Stimulated activated naive B cell treated with anti-CD40 and anti-IgM and Interleukin-4, amounts not matched to agents 10 μg/mL and 1 μg/mL and 100 μg/mL, for 72 hours (primary cell): ENCODE data around the gene RIPPLY2.
"Not testable (repeated sequence)": the region's sequence is repeated elsewhere in the genome, so short reads cannot be mapped to it uniquely, and the experiment has no call there.

Experiments used
- ATAC-seq, 2 donors: fragments of 150-1000 bp; cut with Tn5 transposase; replicated peaks; 2 replicates each; pipeline ENCODE4 v1.10.0; 2021; ENCODE audit warnings: moderate library complexity in 1 of 2
- DNase-seq: peaks from one replicate; pipeline ENCODE4 v3.0.0; 2021
- H3K27ac Mint-ChIP-seq: one replicate; pipeline ENCODE4 v1.8.0; 2022; ENCODE audit warnings: mild to moderate bottlenecking, mixed read lengths
- H3K27me3 Mint-ChIP-seq, 2 donors: one replicate each; pipeline ENCODE4 v1.8.0; 2022; ENCODE audit warnings: mixed read lengths in 2 of 2
- H3K36me3 Mint-ChIP-seq, 2 donors: one replicate each; pipeline ENCODE4 v1.8.0; 2022; ENCODE audit warnings: mixed read lengths in 2 of 2, mild to moderate bottlenecking in 1 of 2
- H3K4me1 Mint-ChIP-seq, 2 donors: one replicate each; pipeline ENCODE4 v1.8.0; 2022; ENCODE audit warnings: mixed read lengths in 2 of 2, mild to moderate bottlenecking in 1 of 2
- H3K4me3 Mint-ChIP-seq, 2 donors: one replicate each; pipeline ENCODE4 v1.8.0; 2022; ENCODE audit warnings: mild to moderate bottlenecking in 2 of 2, mixed read lengths in 2 of 2, moderate library complexity in 1 of 2
- H3K9me3 Mint-ChIP-seq, 2 donors: one replicate each; pipeline ENCODE4 v1.8.0; 2022; ENCODE audit warnings: mixed read lengths in 2 of 2, mild to moderate bottlenecking in 1 of 2

The RIPPLY2 gene, protein sequence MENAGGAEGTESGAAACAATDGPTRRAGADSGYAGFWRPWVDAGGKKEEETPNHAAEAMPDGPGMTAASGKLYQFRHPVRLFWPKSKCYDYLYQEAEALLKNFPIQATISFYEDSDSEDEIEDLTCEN

DNA sequence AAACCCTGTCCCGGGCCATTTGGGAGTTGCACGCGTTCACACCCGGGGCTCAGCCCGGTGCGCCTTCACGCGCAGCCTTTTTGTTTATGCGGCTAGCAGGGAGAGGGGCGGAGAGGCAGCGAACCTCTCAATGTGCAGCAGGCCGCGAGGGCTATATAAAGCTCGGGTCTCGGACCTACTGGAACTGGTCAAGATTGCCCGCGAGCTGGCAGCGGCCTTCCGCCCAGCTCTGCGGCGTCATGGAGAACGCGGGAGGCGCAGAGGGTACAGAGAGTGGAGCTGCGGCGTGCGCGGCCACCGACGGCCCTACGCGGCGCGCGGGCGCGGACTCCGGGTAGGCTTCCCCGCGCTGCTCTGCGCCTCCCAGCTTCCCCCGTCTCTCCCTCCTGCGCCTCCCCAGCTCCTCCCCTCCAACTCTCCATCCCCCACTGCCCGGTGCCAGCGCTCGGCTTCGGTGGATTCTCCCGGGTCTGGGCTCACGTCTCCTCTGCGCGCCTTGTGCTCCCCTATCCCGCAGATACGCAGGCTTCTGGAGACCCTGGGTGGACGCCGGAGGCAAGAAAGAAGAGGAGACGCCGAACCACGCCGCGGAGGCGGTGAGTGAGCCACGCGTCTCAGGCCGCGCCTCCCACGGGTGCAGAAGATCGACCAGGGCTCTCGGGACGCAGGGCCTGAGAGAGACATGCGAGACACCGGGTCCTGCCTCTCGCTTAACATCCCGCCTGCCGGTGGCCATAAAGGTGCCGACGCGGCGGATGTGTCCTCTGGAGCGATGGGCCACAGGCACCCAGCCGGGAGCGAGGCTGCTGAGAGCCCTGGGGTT is at the start of gene RIPPLY2:
Gene RIPPLY2, plus strand, starts transcription at position 183 of the 823 bp plus-strand sequence. Its CDS starts 57 bp downstream, at position 240.
- Mint-ChIP-seq H3K4me3 (peak within 1 kb of the TSS; percentile 87 to 90), H3K36me3 (no peaks in the 10 kb centered on the region), H3K9me3 (no peaks in the 10 kb centered on the region), H3K4me1 (peaks cover 10 to 13% of the 10 kb centered on the region in 2 donors), H3K27ac (peak within 1 kb of the TSS; percentile 20), H3K27me3 (peaks cover 58 to 65% of the 10 kb centered on the region in 2 donors)
- DNase-seq (peak; percentile 8), ATAC-seq (peak; percentile 79 to 82)

DNA sequence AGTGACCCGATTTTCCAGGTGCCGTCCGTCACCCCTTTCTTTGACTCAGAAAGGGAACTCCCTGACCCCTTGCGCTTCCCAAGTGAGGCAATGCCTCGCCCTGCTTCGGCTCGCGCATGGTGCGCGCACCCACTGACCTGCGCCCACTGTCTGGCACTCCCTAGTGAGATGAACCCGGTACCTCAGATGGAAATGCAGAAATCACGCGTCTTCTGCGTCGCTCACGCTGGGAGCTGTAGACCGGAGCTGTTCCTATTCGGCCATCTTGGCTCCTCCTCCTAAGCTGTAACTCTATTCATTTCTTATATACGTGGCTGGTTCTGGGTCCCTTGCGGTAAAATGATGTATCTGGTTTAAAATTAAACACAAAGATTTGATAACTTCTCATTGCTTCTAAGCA is 49.7 kb upstream of the RIPPLY2 start:
- not testable (repeated sequence) for ATAC-seq, H3K9me3 Mint-ChIP-seq, DNase-seq, H3K36me3 Mint-ChIP-seq, H3K4me1 Mint-ChIP-seq, H3K27ac Mint-ChIP-seq, H3K27me3 Mint-ChIP-seq, H3K4me3 Mint-ChIP-seq

DNA sequence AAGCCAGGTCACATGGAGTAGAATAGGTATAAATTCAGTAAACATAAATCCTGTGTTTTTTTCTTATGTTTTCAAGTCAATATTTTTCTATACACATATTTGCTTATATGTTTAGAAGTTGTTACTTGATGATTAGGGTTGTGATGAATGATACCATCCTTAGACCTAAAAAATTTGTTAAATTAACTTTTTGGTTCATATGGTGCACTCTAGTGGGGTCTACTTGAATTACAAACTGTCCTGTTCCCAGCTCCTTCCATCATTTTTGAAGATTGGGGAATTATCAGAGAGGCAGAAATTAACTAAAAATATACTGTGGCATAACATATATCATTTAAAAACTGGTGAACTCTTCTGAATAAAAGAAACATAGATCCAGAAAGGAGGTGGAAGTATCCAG is 48.3 kb upstream of the RIPPLY2 start:
- Mint-ChIP-seq H3K36me3 (no peaks in the 10 kb centered on the region), H3K4me3 (no peak overlapping the region), H3K27me3 (peaks cover 0 to 5% of the 10 kb centered on the region in 2 donors), H3K27ac (no peak overlapping the region), H3K4me1 (no peaks in the 10 kb centered on the region), H3K9me3 (peaks cover 4% of the 10 kb centered on the region in 2 donors)
- ATAC-seq, result no peak
- DNase-seq, result no peak

DNA sequence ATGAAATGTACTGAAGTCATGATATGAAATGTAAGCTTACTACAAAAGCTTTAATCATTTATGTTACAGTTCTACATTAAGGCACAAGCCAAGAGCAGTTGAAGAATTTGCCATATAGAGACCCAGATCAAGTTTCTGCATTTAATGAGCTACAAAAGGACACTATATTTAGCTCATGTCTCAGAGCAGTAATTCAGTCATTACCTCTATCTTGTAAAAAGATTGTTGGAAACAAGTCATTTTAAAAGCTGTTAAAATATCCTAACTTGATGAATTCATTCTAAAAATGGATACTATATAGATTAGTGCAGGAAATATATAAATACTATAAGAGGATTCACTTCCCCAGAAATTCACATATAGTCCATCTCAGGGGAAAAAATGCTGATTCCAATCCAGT is 45.2 kb upstream of the RIPPLY2 start:
- Mint-ChIP-seq H3K27ac (no peak overlapping the region), H3K4me3 (no peak overlapping the region), H3K9me3 (peaks cover 4% of the 10 kb centered on the region in 2 donors), H3K27me3 (peaks cover 0 to 5% of the 10 kb centered on the region in 2 donors), H3K36me3 (no peaks in the 10 kb centered on the region), H3K4me1 (no peaks in the 10 kb centered on the region)
- DNase-seq (no peak), ATAC-seq (no peak)

DNA sequence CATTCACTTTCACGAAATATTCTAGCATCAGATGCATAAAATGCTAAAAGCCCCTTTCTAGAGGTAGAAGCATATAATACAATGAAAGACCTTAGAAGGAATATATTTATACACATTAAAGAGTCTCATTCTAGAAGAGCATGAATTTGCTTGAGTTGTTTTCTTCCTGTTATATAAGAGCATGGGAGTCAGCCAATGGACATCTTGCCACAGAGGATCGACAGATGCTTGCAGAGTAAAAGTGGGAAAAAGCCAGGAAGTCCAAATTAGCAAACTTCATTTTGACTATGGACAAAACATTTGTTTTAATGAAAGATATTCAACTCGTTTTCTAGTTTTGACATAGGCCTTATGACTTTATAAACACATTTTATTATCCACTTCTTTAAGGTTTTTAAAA is 44.2 kb upstream of the RIPPLY2 start:
- no peak overlapping the region for H3K4me3 Mint-ChIP-seq
- H3K27ac Mint-ChIP-seq, result no peak overlapping the region
- peaks cover 0 to 5% of the 10 kb centered on the region in 2 donors for H3K27me3 Mint-ChIP-seq
- ATAC-seq (no peak), DNase-seq (no peak)
- H3K4me1 Mint-ChIP-seq, result no peaks in the 10 kb centered on the region
- H3K36me3 Mint-ChIP-seq, result no peaks in the 10 kb centered on the region
- peaks cover 3 to 4% of the 10 kb centered on the region in 2 donors for H3K9me3 Mint-ChIP-seq

DNA sequence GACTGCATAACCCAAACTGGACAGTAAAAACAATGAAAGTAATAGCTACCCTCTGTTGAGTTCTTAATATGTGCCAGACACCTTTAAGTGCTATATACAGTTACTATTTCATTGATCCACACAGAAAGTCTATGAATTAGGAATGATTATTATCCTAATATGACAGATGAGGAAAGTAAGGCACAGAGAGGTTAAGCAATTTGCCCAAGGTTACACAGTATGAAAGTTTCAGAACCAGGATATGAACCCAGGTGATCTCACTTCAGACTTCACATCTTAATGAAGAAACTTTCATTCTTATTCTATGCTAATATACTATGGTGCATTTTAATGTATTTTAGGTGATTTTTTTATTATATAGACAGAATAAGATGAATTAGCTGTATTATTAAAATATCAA is 40.6 kb upstream of the RIPPLY2 start:
- ATAC-seq (no peak), DNase-seq (no peak)
- no peaks in the 10 kb centered on the region for H3K27me3 Mint-ChIP-seq
- no peaks in the 10 kb centered on the region for H3K9me3 Mint-ChIP-seq
- H3K27ac Mint-ChIP-seq, result no peak overlapping the region
- no peaks in the 10 kb centered on the region for H3K36me3 Mint-ChIP-seq
- H3K4me1 Mint-ChIP-seq, result no peaks in the 10 kb centered on the region
- no peak overlapping the region for H3K4me3 Mint-ChIP-seq

DNA sequence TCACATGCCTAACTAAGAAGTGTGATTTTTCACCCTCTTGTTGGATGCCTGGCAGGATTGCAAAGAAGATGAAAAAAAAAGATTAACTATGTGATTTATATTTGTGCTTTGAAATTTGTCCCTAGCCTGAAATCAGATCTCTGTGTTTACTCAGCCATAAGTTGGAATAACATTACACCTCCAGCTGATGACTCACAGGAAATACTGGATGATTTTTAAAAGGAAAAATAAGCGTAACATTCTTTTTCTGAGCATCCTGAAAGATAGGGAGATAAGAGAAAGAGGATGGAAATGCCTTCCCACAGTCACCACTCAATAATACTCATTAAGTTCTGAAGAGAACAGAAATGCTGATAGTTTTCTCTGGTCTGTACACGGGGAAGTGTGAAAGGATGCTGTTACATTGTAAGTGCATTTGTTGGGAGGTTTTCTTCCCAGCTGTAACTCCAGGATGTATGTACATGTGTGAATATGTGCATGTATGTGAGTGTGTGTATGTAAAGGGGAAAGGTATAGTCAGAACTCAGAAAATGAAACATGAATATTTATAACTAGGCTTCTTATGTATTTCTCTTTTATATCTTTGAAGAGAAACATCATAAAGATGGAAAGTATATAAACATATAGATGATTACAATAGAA is 37.4 kb upstream of the RIPPLY2 start:
- no peak for ATAC-seq
- Mint-ChIP-seq H3K9me3 (no peaks in the 10 kb centered on the region), H3K27me3 (peaks cover 0 to 4% of the 10 kb centered on the region in 2 donors), H3K4me3 (no peak overlapping the region), H3K36me3 (no peaks in the 10 kb centered on the region), H3K27ac (no peak overlapping the region), H3K4me1 (no peaks in the 10 kb centered on the region)
- DNase-seq, result no peak

DNA sequence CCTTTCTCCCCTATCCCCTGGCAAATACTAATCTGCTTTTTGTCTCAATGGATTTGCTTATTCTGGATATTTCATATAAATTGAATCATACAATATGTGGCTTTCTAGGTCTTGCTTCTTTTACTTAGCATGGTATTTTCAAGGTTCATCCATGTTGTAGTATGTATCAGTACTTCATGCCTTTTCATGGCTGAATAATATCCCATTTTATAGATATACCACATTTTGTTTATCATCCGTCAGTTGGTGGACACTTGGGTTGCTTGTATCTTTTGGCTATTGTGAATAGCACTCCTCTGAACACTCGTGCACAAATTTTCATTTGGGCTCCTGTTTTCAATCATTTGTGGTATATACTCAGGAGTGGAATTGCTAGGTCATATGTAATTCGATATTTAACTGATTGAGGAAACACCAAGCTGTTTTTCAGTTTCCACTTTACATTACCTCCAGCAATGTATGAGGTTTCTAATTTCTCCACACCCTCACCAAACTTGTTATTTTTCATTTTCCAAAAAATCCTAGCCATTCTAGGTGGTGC is 30.5 kb upstream of the RIPPLY2 start:
- no peak for ATAC-seq
- H3K36me3 Mint-ChIP-seq, result no peaks in the 10 kb centered on the region
- no peaks in the 10 kb centered on the region for H3K9me3 Mint-ChIP-seq
- no peak overlapping the region for H3K4me3 Mint-ChIP-seq
- peaks cover 8 to 9% of the 10 kb centered on the region in 2 donors for H3K27me3 Mint-ChIP-seq
- DNase-seq, result no peak
- H3K27ac Mint-ChIP-seq, result no peak overlapping the region
- no peaks in the 10 kb centered on the region for H3K4me1 Mint-ChIP-seq

DNA sequence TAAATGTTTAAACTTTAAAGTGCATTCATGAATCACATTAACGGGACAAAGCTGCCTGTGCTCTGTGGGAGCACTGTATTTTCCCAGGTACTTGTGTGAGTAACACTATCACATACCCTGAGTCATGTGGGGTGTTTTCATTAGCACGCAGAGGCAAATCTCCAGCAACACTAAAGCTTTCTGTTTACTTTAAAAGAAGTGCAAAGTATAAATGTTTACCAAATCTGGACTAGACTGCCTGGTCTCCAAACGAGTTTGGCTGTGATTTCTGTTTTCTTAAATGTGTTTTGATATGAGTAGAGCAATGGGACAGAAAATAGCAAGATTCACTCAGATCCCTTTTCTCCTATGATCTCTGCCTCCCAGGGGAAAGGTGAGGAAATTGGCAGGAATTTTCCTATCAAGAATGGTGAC is 28.8 kb upstream of the RIPPLY2 start:
- H3K27ac Mint-ChIP-seq, result no peak overlapping the region

DNA sequence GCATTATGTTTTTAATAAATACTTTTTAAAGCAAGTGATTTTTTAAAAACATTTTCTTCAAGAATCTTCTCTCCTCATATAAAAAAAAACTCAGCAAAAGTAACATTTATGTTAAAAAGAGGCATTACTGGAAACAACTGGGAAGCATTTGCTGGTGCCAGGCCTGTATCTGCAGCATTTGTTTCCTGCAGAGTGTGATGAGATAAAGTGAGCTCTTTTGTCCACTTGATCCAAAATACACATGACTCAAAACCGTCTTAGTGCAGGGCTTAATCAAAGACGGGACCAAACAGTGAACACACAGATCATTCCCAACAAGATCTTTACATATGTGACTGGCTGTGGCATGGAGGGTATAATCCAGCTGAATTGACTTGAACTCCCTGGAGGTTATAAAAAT is 28.3 kb upstream of the RIPPLY2 start:
- no peaks in the 10 kb centered on the region for H3K9me3 Mint-ChIP-seq
- ATAC-seq, result no peak
- H3K36me3 Mint-ChIP-seq, result no peaks in the 10 kb centered on the region
- DNase-seq, result no peak
- no peak overlapping the region for H3K27ac Mint-ChIP-seq
- peaks cover 4 to 9% of the 10 kb centered on the region in 2 donors for H3K27me3 Mint-ChIP-seq
- H3K4me3 Mint-ChIP-seq, result no peak overlapping the region
- no peaks in the 10 kb centered on the region for H3K4me1 Mint-ChIP-seq

More for the DNA sequence above, 28.8 kb upstream of the RIPPLY2 start:
- Mint-ChIP-seq H3K9me3 (no peaks in the 10 kb centered on the region), H3K4me1 (no peaks in the 10 kb centered on the region), H3K27me3 (peaks cover 4 to 9% of the 10 kb centered on the region in 2 donors), H3K36me3 (no peaks in the 10 kb centered on the region), H3K4me3 (no peak overlapping the region)
- no peak for DNase-seq
- no peak for ATAC-seq

DNA sequence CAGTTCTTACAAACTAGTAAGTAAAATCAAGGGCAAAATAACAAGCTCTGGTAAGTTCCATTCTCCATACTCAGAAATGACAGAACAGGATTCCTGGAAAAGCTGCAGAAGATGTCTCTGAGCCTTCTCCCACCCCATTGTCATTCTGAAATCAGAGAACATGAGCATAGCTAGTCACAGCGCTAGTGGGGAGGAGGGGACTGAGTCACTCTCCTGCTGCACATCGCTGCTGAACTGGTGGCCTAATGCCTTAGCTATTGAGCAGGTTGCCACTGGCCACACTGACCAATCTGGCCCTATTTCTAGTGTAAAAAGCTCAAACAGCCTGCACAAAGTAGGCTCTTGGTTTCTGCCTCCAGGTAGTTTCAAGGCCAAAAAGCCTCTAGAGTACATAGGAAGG is 26.1 kb upstream of the RIPPLY2 start:
- ATAC-seq (no peak), DNase-seq (no peak)
- H3K4me1 Mint-ChIP-seq, result no peaks in the 10 kb centered on the region
- peaks cover 4 to 9% of the 10 kb centered on the region in 2 donors for H3K27me3 Mint-ChIP-seq
- H3K4me3 Mint-ChIP-seq, result no peak overlapping the region
- H3K36me3 Mint-ChIP-seq, result no peaks in the 10 kb centered on the region
- peaks cover 0 to 1% of the 10 kb centered on the region in 2 donors for H3K9me3 Mint-ChIP-seq
- no peak overlapping the region for H3K27ac Mint-ChIP-seq

DNA sequence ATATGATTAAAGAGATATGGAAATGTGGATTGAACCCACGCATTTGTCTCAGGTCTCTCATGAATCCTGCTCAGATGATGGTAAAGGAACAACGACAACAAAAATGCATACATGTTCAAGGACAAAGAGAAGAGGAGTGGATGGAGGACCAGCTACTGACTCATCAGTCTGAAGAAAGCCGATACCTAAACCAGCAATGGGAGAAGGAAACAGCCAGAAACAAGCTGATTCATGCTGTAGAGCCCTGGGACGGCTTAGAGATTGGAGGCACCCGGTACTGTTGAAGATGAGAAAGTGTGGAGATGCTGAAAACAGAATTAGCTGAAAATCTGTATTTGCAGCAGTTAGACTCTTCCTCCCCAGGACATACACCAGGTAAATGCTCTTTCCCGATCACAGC is 14.4 kb upstream of the RIPPLY2 start:
- Mint-ChIP-seq H3K9me3 (peaks cover 12 to 18% of the 10 kb centered on the region in 2 donors), H3K4me3 (no peak overlapping the region), H3K36me3 (no peaks in the 10 kb centered on the region), H3K27ac (no peak overlapping the region), H3K27me3 (peaks cover 14 to 32% of the 10 kb centered on the region in 2 donors), H3K4me1 (no peaks in the 10 kb centered on the region)
- no peak for DNase-seq
- ATAC-seq, result no peak

DNA sequence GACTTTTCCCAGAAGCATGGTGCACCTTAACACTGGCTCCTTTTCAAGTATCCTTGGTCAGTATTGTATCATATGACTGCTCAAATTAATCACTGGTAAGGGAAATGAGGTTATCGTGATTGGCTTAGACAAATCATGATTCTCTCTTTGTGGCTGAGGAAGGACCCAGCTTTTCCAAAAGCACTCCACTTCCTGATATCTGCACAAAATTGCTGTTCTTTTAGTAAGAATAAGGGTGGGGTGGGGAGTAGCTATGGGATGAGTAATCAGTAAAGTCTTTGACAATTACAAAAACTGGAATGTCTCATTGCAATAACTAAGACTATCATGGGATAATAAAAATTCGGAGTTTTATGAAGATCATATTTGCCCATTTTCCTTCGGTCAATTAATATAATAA is 9.0 kb upstream of the RIPPLY2 start:
- no peak for ATAC-seq
- peaks cover 4 to 8% of the 10 kb centered on the region in 2 donors for H3K4me1 Mint-ChIP-seq
- no peak overlapping the region for H3K4me3 Mint-ChIP-seq
- H3K27me3 Mint-ChIP-seq, result peaks cover 25% of the 10 kb centered on the region in 2 donors
- peaks cover 8 to 13% of the 10 kb centered on the region in 2 donors for H3K9me3 Mint-ChIP-seq
- no peaks in the 10 kb centered on the region for H3K36me3 Mint-ChIP-seq
- no peak overlapping the region for H3K27ac Mint-ChIP-seq
- no peak for DNase-seq

DNA sequence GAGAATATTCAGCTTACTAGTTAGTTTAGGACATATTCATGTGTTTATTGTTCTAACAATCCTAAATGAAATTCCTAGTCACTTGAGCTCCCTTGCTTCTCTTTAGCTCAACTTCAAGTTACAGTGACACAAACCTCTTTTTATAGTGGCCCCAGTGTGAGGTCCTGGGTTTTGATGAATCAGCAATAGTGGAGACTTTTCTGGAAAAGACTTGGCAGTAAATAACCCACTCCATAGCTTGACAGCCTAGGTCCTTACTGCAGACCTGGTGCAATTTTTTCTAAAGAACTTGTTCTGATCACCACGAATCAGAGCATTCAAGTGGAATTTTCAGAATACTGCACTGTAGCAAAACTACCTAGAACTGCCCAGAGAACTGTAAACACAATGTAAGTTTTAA is 6.9 kb upstream of the RIPPLY2 start:
- peaks cover 41 to 44% of the 10 kb centered on the region in 2 donors for H3K27me3 Mint-ChIP-seq
- H3K36me3 Mint-ChIP-seq, result no peaks in the 10 kb centered on the region
- H3K4me1 Mint-ChIP-seq, result peaks cover 6 to 8% of the 10 kb centered on the region in 2 donors
- no peak overlapping the region for H3K4me3 Mint-ChIP-seq
- no peak overlapping the region for H3K27ac Mint-ChIP-seq
- no peak for DNase-seq
- ATAC-seq, result no peak
- peaks cover 5 to 6% of the 10 kb centered on the region in 2 donors for H3K9me3 Mint-ChIP-seq
